GM21717 (cell line): ENCODE results near the gene NHS.
A peak's percentile ranks its signal among the peaks of the same experiment; 100 is the strongest.

ENCODE experiments used
- ATAC-seq: cut with Tn5 transposase; IDR thresholded peaks from one replicate; pipeline ENCODE4 v1.9.1; 2021; ENCODE audit warnings: mild to moderate bottlenecking, moderate library complexity; ENCODE audit not compliant: unreplicated experiment

The NHS gene

GRCh38 chrX:17580539-17581152 is 205.6 kb downstream of the NHS start:
- no peak for ATAC-seq

GRCh38 chrX:17581641-17582040 is 206.6 kb downstream of the NHS start:
- ATAC-seq, result no peak

- ATAC-seq, result no peak
These were observed 209.3 kb downstream of the NHS start for GRCh38 chrX:17584248-17584681.

- ATAC-seq, result no peak
These were observed 210.0 kb downstream of the NHS start for GRCh38 chrX:17585006-17585405.

GRCh38 chrX:17587366-17587765 is 212.4 kb downstream of the NHS start:
- no peak for ATAC-seq

- ATAC-seq, result no peak
These were observed 213.3 kb downstream of the NHS start for GRCh38 chrX:17588303-17588702.

- peak; percentile 68 for ATAC-seq
These were observed 216.1 kb downstream of the NHS start for GRCh38 chrX:17590892-17591740.

GRCh38 chrX:17591741-17592110 is 216.7 kb downstream of the NHS start:
- peak; percentile 44 for ATAC-seq

- ATAC-seq, result peak; percentile 6
These were observed 217.1 kb downstream of the NHS start for GRCh38 chrX:17592117-17592516.

- no peak for ATAC-seq
These were observed 219.7 kb downstream of the NHS start for GRCh38 chrX:17594693-17595092.

- no peak for ATAC-seq
These were observed 220.5 kb downstream of the NHS start for GRCh38 chrX:17595456-17596035.

- ATAC-seq, result no peak
These were observed 221.1 kb downstream of the NHS start for GRCh38 chrX:17596061-17596460.

- ATAC-seq, result no peak
These were observed 221.7 kb downstream of the NHS start for GRCh38 chrX:17596546-17597205.

- ATAC-seq, result no peak
These were observed 222.3 kb downstream of the NHS start for GRCh38 chrX:17597327-17597726.

GRCh38 chrX:17597836-17598439 is 222.9 kb downstream of the NHS start:
- ATAC-seq, result no peak

- ATAC-seq, result no peak
These were observed 226.6 kb downstream of the NHS start for GRCh38 chrX:17601441-17602200.

GRCh38 chrX:17602245-17602644 is 227.2 kb downstream of the NHS start:
- ATAC-seq, result no peak

- ATAC-seq, result no peak
These were observed 228.2 kb downstream of the NHS start for GRCh38 chrX:17603196-17603595.

- ATAC-seq, result no peak
These were observed 230.7 kb downstream of the NHS start for GRCh38 chrX:17605676-17606075.

- no peak for ATAC-seq
These were observed 231.2 kb downstream of the NHS start for GRCh38 chrX:17606231-17606630.
